GM21737 (cell line): ENCODE results near the gene NOTCH2.

Experiments
- ATAC-seq: cut with Tn5 transposase; IDR thresholded peaks from one replicate; pipeline ENCODE4 v1.9.1; 2021; ENCODE audit warnings: mild to moderate bottlenecking, moderate library complexity; ENCODE audit not compliant: unreplicated experiment

Gene NOTCH2

DNA sequence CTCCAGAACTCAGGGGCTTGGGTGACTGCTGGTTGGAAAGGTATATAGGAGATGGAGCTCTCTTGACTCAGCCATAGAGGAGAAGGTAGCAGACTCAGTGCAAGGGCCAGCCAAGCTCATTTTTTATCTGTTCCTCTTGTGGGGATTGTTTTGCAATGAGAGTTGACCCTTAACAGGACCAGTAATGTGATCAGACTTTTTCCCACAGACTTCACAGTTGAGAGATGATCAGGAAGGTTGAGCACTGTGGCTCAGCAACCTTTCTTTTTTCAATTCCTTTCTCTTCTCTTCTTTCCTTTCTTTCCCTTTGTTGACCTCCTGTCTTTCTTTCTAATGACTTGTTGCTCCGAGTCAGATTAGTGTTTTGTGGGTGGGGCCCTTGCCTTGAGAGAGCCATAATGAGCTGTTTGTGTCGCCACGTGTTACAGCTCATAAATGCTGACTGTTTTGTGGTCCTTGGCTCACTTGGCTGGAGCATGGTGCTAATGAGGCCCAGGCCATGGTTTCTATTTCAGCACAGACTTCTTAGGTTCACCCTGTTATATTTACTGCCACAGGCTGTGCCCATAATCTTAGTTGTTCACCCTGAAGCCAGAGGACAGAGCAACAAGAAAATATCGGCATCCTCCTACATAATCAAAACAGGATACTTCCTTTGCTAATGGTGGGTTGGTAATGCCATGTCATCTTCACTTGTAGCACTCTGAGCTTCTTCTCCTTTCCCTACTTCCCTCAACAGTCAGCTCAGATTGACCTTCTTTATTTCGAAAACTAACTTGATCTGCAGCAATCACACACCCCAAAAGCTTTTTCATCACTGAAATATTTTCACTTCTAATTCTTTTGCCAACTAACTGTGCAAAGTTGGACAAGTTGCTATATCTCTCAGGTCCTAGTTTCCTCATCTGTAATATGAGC is 187.1 kb downstream of the NOTCH2 start:
- no peak for ATAC-seq

DNA sequence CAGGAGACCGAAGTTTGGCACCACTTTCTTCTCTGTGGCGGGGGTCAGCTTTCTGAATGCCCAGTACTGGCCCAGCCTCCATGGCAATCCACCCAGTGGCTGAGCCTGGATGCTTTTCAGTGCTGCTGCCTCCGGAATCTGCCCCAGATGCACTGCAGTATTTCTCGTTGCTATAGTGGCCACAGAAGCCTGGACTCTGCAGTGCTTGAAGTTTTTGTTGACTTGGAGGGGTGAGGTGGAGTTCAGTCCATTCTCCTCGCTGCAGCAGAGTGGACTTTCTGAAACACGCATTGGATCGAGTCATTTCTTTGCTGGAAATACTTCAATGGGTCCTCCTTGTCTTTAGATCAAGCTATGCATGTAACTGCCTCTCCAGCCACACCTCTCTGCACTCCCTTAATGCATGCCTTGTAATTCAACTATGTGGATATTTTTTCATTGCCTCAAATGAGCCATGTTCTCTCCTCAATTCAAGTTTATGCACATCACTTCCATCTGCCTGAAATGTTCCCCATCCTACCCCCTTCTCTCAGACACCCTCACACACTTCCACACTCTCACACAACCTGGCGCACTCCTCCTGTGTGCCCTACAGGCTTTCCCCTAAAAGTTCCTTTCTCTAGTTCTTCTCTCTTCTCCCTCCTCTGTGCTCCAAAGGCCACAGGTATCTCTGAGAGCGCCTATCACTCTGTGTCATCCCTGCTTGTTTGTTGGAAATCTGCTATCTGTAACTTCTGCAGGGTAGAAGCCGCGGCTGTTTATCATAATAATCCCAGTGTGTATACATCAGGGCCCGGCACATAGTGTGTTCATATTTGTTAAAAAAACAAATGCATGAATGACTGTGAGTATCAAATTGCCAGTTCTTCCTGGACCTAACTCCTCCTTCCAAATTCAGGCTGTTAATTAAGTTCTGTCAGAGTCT is 189.7 kb downstream of the NOTCH2 start:
- no peak for ATAC-seq

DNA sequence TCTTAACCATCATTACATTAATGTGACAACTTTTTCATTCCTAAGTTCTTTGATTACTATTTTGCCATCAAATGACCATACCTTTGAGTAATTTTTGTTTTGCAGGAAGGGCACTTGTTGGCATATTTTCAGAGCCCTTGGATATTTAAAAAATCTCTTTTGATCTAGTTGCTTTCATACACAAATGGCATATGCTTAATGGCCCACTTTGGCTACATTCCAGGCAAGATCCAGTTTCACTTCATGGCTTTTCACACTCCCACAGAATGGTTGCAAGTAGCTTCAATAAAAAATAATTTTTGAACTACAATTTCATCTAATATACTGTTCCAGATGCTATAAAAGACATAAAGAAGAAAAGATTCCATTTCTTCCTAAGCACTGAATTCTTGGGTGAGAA is 191.3 kb downstream of the NOTCH2 start:
- ATAC-seq, result no peak

DNA sequence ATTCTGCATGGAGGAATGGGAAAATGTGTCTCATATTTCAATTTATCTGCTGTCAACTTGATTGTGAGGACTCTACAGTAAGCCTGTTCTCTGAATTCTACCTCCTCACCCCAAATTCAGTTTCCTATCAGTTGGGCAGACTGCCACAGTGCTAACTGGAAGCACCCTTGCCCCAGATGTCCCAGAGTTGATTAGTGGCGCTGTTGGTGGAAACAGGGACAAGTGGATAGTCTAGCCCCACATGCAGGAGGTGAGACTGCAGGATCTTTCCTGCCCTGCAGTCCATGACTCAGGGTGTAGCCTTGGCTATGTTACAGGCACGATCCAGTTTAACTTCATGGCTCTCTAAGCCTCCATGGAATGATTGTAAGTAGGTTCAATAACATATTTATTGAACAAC is 195.3 kb downstream of the NOTCH2 start:
- no peak for ATAC-seq

DNA sequence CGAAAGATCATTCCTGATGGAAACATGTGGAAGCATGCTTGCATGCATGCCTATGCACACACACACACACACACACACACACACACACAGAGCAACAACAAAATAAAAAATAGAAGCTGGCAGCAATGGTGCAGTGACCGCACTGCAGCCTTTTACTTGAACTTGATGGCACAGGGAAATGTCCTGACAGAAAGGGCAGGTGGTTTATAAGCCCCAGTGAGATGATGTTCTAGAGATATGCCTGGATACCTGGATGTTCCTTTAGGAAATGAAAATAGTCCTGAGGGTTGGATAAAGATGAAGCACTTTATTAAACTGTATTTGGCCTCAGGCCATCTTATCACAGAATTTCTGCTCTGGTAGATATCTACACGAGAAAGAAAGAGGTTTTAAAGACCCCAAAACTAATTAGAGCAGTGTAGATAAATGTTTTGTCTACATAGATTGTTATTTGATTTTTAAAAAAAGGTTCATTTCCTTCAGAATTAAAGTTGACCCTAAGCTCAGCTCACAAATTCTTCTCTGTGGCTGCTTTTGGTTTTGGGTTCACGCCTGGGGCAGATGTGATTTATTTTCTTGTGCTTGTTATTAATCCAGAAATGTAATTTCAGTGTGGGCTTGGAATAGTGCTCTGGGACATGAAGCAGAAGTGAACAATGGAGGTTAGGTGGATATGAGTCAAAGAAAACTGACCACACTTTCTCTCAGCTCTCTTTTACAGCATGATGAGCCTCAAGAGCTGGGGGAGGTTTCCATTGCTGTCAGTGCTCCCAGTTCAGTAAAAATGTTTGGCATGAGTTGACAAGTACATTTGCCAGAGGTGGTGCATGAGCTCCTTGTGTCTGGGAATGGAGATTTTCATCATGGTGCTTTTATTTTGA is 196.1 kb downstream of the NOTCH2 start:
- ATAC-seq, result no peak

DNA sequence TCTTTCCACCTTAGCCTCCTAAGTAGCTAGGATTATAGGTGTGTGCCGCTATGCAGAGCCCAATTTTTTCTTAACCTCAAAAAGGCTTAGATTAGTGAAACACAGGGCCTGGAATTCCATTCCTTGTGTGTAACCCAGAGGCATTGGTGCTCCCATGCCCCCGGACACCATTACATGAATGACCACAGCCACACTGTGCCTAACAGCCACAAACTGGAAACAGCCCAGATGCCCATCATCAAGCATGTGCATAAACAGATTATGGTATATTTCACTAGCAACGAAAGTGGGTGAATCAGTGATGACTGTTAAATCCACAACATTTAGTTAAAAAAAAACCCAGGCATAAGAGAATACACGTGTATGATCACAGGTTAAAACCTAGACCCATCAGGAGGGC is 197.6 kb downstream of the NOTCH2 start:
- ATAC-seq, result no peak

DNA sequence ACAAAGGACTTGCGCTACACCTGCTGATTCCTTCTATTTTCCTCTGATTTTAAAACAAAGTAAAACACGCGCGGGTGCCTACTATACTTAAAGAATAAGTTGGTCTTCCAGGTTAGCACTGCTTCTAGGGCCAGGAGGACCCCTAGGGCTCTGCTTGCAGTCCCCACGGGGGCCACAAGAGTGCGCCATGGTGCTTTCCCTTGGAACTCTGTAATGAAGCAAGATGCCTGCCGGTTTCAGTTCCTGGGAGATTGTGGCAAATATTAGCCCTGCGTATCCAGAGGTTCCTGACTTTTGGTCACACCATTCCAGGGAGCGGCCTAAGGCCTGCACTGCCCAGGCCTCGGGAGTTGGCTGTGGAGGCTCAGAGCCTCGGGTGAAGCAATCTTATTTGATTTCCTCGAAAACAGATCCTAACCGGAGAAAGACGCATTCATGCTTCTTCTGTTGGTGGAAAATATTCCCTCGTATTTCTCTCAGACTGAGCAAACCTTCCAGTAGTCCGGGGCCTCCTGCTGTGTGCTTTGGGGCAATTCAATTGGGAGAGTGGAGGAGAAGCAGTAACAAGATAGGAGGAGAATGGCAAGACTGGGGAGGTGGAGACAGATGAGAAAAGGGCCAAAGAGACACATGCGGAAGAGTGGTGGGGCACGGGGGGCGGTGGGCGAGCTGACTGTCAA is 198.4 kb downstream of the NOTCH2 start:
- ATAC-seq, result no peak

DNA sequence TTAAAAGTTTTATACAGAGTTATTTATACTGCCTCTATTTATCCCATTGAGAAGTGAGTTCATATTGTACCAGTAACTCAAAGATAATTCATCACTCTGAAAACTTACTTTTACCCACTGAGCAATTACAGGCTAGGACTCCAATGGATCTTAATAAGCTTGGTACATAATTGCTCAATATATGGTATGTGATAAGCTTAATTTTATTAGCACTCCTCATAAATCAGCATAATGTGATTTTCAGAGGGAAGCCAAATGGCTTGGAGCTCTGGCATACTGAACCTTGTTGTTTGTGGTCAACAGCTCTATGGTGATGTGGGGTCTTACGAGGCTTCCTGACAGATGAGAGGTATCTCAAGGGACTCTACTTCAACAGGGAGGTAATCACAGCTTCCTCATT is 199.5 kb downstream of the NOTCH2 start:
- ATAC-seq, result no peak

DNA sequence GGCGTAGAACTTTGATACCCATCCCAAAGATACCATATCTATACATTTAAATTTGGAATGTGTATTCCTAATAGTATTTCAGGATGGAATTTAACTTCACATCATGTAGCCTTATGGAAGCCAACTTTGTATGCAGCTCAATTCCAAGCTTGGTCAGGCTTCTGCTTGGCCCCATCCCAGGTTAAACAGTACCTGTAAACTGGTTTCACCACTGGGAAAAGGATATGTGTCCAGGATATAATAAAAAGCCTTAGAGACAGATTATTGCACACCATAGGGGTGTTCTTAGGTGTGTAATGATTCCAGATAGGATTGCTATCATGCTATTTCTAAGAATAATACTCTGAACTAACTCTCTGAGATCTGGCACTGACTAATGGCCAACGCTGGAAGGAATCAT is 201.3 kb downstream of the NOTCH2 start:
- ATAC-seq, result no peak

DNA sequence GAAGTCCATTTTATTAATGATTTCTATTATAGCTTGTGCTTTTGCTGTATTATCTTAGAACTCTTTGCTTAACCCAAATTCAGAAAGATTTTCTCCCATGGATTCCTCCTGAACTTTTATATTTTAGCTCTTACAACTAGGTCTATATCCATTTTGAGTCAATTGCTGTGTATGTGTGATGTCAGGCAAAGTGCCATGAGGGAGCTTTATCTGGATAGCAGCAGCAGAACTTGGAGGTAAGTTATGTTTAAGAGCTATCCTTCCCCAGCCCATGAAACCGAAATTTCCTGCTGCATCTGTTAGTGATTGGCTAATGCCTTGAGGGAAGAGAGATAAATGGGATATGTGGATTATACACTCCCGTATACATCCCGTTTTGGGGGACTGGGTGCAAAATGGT is 203.0 kb downstream of the NOTCH2 start:
- ATAC-seq, result no peak

DNA sequence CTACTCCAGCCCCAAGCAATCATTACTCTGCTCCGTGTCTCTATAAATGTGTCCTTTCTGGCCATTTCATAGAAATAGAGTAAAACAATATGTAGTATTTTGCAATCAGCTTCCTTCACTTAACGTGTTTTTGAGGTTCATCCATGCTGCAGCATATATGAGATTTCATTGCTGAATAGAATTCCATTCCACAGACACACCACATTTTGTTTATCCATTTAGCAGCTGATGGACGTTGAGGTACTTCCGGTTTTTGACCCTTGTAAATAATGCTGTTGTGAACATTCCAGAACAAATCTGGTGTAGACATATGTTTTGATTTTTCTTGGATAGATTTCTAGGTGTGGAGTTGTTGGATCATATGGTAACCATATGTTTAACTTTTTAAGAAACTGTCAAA is 203.8 kb downstream of the NOTCH2 start:
- ATAC-seq, result no peak

DNA sequence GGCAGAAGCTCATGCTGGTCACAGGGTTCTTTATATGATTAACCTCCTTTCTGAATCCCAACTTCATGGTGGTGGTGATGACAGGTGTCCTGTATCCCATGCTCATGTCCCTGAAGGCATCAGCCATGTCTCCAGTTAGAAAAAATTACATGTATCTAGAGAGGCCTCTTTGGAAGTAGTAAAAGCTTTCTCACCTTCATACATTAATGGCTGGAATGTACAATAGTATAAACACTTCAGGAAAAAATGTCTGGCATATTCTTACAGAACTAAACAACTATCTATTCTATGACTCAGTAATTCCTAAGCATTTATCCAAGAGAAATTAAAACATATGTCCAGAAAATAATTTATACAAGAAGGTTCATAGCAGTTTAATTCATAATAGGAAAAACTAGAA is 207.2 kb downstream of the NOTCH2 start:
- no peak for ATAC-seq
